ENCODE data around the gene CCDC106.
A peak's percentile ranks its signal among the peaks of the same experiment; 100 is the strongest.

The CCDC106 gene

DNA sequence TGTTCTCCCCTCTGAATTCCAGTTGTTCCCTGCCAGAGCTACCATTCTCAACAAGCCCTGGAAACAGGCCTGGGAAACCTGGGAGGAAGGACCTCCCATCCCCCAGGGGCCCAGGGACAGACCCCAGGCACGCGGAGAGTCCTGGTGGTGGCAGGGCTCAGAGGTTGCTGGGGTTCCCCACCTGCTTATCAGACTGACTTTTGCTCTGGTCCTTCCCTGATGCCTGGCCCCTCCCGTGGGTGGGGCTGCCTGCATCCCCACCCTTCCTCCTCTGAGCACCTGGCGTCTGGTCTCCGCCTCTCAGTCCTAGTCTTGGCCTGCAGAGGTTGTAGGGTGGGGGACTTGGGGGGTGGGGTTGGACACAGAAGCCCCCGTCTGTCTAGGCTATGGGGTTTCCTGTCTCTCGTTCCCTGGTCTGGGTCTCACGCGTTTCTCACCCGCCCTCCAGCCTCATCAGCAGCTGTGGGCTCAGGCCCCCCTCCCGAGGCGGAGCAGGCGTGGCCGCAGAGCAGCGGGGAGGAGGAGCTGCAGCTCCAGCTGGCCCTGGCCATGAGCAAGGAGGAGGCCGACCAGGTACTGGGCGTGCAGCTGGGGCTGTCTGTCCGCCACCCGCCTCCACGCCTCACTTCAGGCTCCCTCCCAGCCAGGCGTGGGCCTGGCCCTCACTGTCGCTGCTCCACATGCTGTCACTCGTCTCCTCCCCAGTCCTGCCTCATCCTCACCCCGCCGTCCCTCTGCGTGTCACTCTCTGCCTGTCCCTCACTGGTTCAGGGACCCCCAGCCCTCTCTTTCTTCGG, 40.6 kb downstream of the CCDC106 start:
- peaks cover 52 to 64% of the 10 kb centered on the region in 2 donors for H3K36me3 ChIP-seq (ENCODE audit: control insufficient read depth in 2 of 2, insufficient read depth in 2 of 2, low read length in 2 of 2)

GRCh38 chr19:55689411-55690108, 41.5 kb downstream of the CCDC106 start:
- H3K27me3 ChIP-seq (ENCODE audit: control insufficient read depth in 2 of 2, insufficient read depth in 2 of 2, low read length in 2 of 2), result no peaks in the 10 kb centered on the region
- peaks cover 44 to 52% of the 10 kb centered on the region in 2 donors for H3K4me1 ChIP-seq (ENCODE audit: control insufficient read depth in 2 of 2, insufficient read depth in 2 of 2, low read length in 2 of 2)
- no peaks in the 10 kb centered on the region for H3K9me3 ChIP-seq (ENCODE audit: control insufficient read depth in 2 of 2, low read length in 2 of 2)
- H3K9ac ChIP-seq (ENCODE audit: low read depth in 1 of 2, low read length in 2 of 2), result peak overlapping the region; percentile 56 to 71
- H3K27ac ChIP-seq (ENCODE audit: low read depth in 2 of 2, low read length in 2 of 2), result peak overlapping the region; percentile 94 to 97
- H3K36me3 ChIP-seq (ENCODE audit: control insufficient read depth in 2 of 2, insufficient read depth in 2 of 2, low read length in 2 of 2), result peaks cover 56 to 66% of the 10 kb centered on the region in 2 donors
- H3K4me3 ChIP-seq (ENCODE audit: low read length in 2 of 2), result peak overlapping the region in 1 of 2 donors; percentile 33

More for the DNA sequence above, 40.6 kb downstream of the CCDC106 start:
- no peaks in the 10 kb centered on the region for H3K9me3 ChIP-seq (ENCODE audit: control insufficient read depth in 2 of 2, low read length in 2 of 2)
- H3K9ac ChIP-seq (ENCODE audit: low read depth in 1 of 2, low read length in 2 of 2), result peak overlapping the region; percentile 70 to 77
- no peaks in the 10 kb centered on the region for H3K27me3 ChIP-seq (ENCODE audit: control insufficient read depth in 2 of 2, insufficient read depth in 2 of 2, low read length in 2 of 2)
- H3K4me1 ChIP-seq (ENCODE audit: control insufficient read depth in 2 of 2, insufficient read depth in 2 of 2, low read length in 2 of 2), result peaks cover 53 to 61% of the 10 kb centered on the region in 2 donors
- peak overlapping the region; percentile 94 to 97 for H3K27ac ChIP-seq (ENCODE audit: low read depth in 2 of 2, low read length in 2 of 2)
- H3K4me3 ChIP-seq (ENCODE audit: low read length in 2 of 2), result peak overlapping the region in 1 of 2 donors; percentile 36

GRCh38 chr19:55690109-55690768, 42.2 kb downstream of the CCDC106 start:
- peaks cover 37 to 45% of the 10 kb centered on the region in 2 donors for H3K4me1 ChIP-seq (ENCODE audit: control insufficient read depth in 2 of 2, insufficient read depth in 2 of 2, low read length in 2 of 2)
- H3K9ac ChIP-seq (ENCODE audit: low read depth in 1 of 2, low read length in 2 of 2), result no peak overlapping the region
- H3K27me3 ChIP-seq (ENCODE audit: control insufficient read depth in 2 of 2, insufficient read depth in 2 of 2, low read length in 2 of 2), result no peaks in the 10 kb centered on the region
- no peaks in the 10 kb centered on the region for H3K9me3 ChIP-seq (ENCODE audit: control insufficient read depth in 2 of 2, low read length in 2 of 2)
- H3K27ac ChIP-seq (ENCODE audit: low read depth in 2 of 2, low read length in 2 of 2), result no peak overlapping the region
- no peak overlapping the region for H3K4me3 ChIP-seq (ENCODE audit: low read length in 2 of 2)
- H3K36me3 ChIP-seq (ENCODE audit: control insufficient read depth in 2 of 2, insufficient read depth in 2 of 2, low read length in 2 of 2), result peaks cover 55 to 65% of the 10 kb centered on the region in 2 donors

DNA sequence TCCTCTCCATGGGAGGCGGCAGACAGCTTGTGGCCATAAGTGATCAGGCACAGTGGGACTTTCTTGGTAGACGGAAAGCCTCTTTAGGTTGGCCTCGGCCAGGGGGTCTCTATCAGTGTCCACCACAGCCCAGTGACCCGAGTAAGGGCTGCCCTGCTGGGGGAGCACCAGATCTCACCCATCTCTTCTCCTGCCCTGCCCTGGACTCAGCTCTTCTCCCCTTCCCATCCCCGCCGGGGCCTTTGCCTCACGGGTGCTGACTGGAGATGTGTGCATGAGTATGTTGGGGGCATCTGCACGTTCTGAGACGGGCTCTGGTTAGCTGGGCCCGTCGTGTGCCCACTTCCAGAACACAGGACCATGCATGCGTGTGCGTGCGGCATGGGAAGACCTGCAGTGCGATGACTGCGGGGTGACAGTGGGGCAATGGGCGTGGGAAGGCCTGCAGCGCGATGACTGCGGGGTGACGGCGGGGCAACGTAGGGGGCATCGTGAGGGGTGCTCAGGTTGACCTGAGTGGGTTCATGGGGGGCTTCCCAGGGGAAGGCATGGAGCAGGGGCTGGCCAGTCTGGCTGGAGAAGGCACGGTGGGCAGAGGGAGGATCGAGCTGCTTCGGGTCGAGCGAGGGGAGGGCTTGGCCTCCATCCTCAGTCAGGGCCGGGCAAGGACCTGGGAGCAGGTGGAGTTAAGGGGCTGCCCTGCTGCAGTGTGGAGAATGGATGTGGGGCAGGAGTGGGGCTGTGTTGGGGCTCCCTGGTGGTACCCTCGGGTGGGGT, 42.9 kb downstream of the CCDC106 start:
- H3K27ac ChIP-seq (ENCODE audit: low read depth in 2 of 2, low read length in 2 of 2), result no peak overlapping the region
- peaks cover 54 to 65% of the 10 kb centered on the region in 2 donors for H3K36me3 ChIP-seq (ENCODE audit: control insufficient read depth in 2 of 2, insufficient read depth in 2 of 2, low read length in 2 of 2)
- peaks cover 32 to 38% of the 10 kb centered on the region in 2 donors for H3K4me1 ChIP-seq (ENCODE audit: control insufficient read depth in 2 of 2, insufficient read depth in 2 of 2, low read length in 2 of 2)
- no peak overlapping the region for H3K4me3 ChIP-seq (ENCODE audit: low read length in 2 of 2)
- H3K9ac ChIP-seq (ENCODE audit: low read depth in 1 of 2, low read length in 2 of 2), result no peak overlapping the region
- no peaks in the 10 kb centered on the region for H3K9me3 ChIP-seq (ENCODE audit: control insufficient read depth in 2 of 2, low read length in 2 of 2)
- no peaks in the 10 kb centered on the region for H3K27me3 ChIP-seq (ENCODE audit: control insufficient read depth in 2 of 2, insufficient read depth in 2 of 2, low read length in 2 of 2)

DNA sequence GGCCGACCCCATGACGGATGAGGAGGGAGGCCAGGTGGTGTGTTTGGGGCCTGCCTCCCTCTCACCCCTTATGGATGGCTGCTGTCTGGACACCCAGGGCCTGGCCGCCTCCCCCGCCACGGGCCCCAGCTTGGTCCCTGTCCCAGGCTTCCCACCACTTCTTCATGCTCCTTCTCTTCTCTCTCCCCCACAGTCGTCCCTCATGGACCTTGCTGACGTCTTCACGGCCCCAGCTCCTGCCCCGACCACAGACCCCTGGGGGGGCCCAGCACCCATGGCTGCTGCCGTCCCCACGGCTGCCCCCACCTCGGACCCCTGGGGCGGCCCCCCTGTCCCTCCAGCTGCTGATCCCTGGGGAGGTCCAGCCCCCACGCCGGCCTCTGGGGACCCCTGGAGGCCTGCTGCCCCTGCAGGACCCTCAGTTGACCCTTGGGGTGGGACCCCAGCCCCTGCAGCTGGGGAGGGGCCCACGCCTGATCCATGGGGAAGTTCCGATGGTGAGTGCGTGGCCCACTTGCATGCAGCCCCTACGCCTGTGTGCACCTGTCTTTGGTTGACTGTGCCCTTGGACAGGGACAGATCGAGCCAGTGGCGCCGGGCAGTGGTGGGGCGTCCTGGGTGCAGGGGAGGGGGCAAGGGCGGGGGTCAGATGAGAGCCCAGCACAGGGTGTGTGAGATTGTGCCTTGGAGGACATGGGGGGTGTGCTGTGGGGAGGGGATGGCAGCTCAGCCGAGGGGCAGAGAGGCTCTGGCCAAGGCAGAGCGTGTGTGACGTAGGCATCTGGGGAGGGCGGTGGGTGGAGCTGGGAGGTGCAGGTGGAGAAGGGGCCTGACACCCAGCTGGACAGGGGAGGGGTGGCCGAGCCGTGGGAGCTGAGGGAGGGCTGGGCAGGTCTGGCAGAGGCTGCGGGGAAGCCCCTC, 43.8 kb downstream of the CCDC106 start:
- Histone ChIP-seq H3K9ac (ENCODE audit: low read depth in 1 of 2, low read length in 2 of 2) (no peak overlapping the region), H3K4me3 (ENCODE audit: low read length in 2 of 2) (no peak overlapping the region), H3K9me3 (ENCODE audit: control insufficient read depth in 2 of 2, low read length in 2 of 2) (no peaks in the 10 kb centered on the region), H3K4me1 (ENCODE audit: control insufficient read depth in 2 of 2, insufficient read depth in 2 of 2, low read length in 2 of 2) (peaks cover 27 to 29% of the 10 kb centered on the region in 2 donors), H3K36me3 (ENCODE audit: control insufficient read depth in 2 of 2, insufficient read depth in 2 of 2, low read length in 2 of 2) (peaks cover 55 to 67% of the 10 kb centered on the region in 2 donors), H3K27ac (ENCODE audit: low read depth in 2 of 2, low read length in 2 of 2) (no peak overlapping the region), H3K27me3 (ENCODE audit: control insufficient read depth in 2 of 2, insufficient read depth in 2 of 2, low read length in 2 of 2) (no peaks in the 10 kb centered on the region)

- Histone ChIP-seq H3K27me3 (ENCODE audit: control insufficient read depth in 2 of 2, insufficient read depth in 2 of 2, low read length in 2 of 2) (no peaks in the 10 kb centered on the region), H3K9me3 (ENCODE audit: control insufficient read depth in 2 of 2, low read length in 2 of 2) (no peaks in the 10 kb centered on the region), H3K36me3 (ENCODE audit: control insufficient read depth in 2 of 2, insufficient read depth in 2 of 2, low read length in 2 of 2) (peaks cover 61 to 72% of the 10 kb centered on the region in 2 donors), H3K9ac (ENCODE audit: low read depth in 1 of 2, low read length in 2 of 2) (no peak overlapping the region), H3K27ac (ENCODE audit: low read depth in 2 of 2, low read length in 2 of 2) (no peak overlapping the region), H3K4me3 (ENCODE audit: low read length in 2 of 2) (no peak overlapping the region), H3K4me1 (ENCODE audit: control insufficient read depth in 2 of 2, insufficient read depth in 2 of 2, low read length in 2 of 2) (peaks cover 18 to 20% of the 10 kb centered on the region in 2 donors)
These were observed 44.7 kb downstream of the CCDC106 start for GRCh38 chr19:55692681-55693081.

GRCh38 chr19:55693336-55693974, 45.4 kb downstream of the CCDC106 start:
- Histone ChIP-seq H3K36me3 (ENCODE audit: control insufficient read depth in 2 of 2, insufficient read depth in 2 of 2, low read length in 2 of 2) (peaks cover 63 to 76% of the 10 kb centered on the region in 2 donors), H3K9me3 (ENCODE audit: control insufficient read depth in 2 of 2, low read length in 2 of 2) (no peaks in the 10 kb centered on the region), H3K4me1 (ENCODE audit: control insufficient read depth in 2 of 2, insufficient read depth in 2 of 2, low read length in 2 of 2) (peaks cover 11 to 13% of the 10 kb centered on the region in 2 donors), H3K9ac (ENCODE audit: low read depth in 1 of 2, low read length in 2 of 2) (no peak overlapping the region), H3K27ac (ENCODE audit: low read depth in 2 of 2, low read length in 2 of 2) (no peak overlapping the region), H3K27me3 (ENCODE audit: control insufficient read depth in 2 of 2, insufficient read depth in 2 of 2, low read length in 2 of 2) (no peaks in the 10 kb centered on the region), H3K4me3 (ENCODE audit: low read length in 2 of 2) (no peak overlapping the region)

DNA sequence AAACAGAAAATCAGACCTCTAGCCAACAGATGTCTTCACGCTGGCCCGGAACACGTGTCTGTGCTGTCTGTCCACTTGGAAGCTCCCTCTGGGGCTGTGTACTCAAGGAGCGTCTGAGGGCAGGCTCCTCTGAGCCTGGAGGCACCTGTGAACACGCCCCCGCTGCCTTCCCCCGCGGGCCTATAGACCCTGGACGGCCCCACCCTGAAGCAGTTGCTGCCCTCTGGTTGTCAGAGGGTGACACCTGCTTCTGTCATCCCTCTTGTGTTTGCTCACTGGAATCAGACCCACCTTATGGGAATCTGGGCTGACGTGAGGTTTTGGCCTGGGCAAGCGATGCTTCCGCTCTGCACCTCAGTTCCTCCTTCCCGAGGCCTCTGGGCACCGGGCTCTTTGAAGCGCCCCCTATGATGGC, 46.2 kb downstream of the CCDC106 start:
- H3K36me3 ChIP-seq (ENCODE audit: control insufficient read depth in 2 of 2, insufficient read depth in 2 of 2, low read length in 2 of 2), result peaks cover 58 to 74% of the 10 kb centered on the region in 2 donors
- H3K27ac ChIP-seq (ENCODE audit: low read depth in 2 of 2, low read length in 2 of 2), result peak overlapping the region; percentile 23 to 27

More for the DNA sequence above, 46.2 kb downstream of the CCDC106 start:
- Histone ChIP-seq H3K27me3 (ENCODE audit: control insufficient read depth in 2 of 2, insufficient read depth in 2 of 2, low read length in 2 of 2) (no peaks in the 10 kb centered on the region), H3K4me1 (ENCODE audit: control insufficient read depth in 2 of 2, insufficient read depth in 2 of 2, low read length in 2 of 2) (peaks cover 6 to 7% of the 10 kb centered on the region in 2 donors), H3K9ac (ENCODE audit: low read depth in 1 of 2, low read length in 2 of 2) (no peak overlapping the region), H3K4me3 (ENCODE audit: low read length in 2 of 2) (no peak overlapping the region), H3K9me3 (ENCODE audit: control insufficient read depth in 2 of 2, low read length in 2 of 2) (no peaks in the 10 kb centered on the region)
